Activated T-cell treated with anti-CD3 and anti-CD28 coated beads, Interleukin-2, amount 50 U/mL, for 72 hours (primary cell): ENCODE measurements around the gene MRPL43. TPM values are rescaled to one million over a fixed set of nuclear protein-coding genes. Genes with fewer than 3 reads are reported as not detected.
A peak's percentile ranks its signal among the peaks of the same experiment; 100 is the strongest.

Source experiments
- ATAC-seq, 2 donors: fragments of 150-1000 bp; cut with Tn5 transposase; replicated peaks in 1 of 2; 2 replicates each; pipeline ENCODE4 v1.10.0; 2021; ENCODE audit warnings: moderate library complexity in 2 of 2, mild to moderate bottlenecking in 1 of 2
- DNase-seq, 2 donors: peaks; one replicate each; pipeline ENCODE4 v3.0.0; 2021 to 2022; ENCODE audit warnings: mixed read lengths in 1 of 2
- H3K27ac Mint-ChIP-seq: one replicate; pipeline ENCODE4 v1.8.0; 2022; ENCODE audit warnings: mild to moderate bottlenecking, moderate library complexity, mixed read lengths
- H3K27me3 Mint-ChIP-seq: one replicate; pipeline ENCODE4 v1.8.0; 2022; ENCODE audit warnings: low read depth, mixed read lengths
- H3K36me3 Mint-ChIP-seq, 2 donors: one replicate each; pipeline ENCODE4 v1.8.0; 2022; ENCODE audit warnings: mixed read lengths in 2 of 2, mild to moderate bottlenecking in 1 of 2; ENCODE audit not compliant: insufficient read depth in 2 of 2
- H3K4me1 Mint-ChIP-seq: one replicate; pipeline ENCODE4 v1.8.0; 2022; ENCODE audit warnings: low read depth, mixed read lengths
- H3K4me3 Mint-ChIP-seq, 2 donors: one replicate each; pipeline ENCODE4 v1.8.0; 2022; ENCODE audit warnings: mild to moderate bottlenecking in 2 of 2, mixed read lengths in 2 of 2, moderate library complexity in 2 of 2
- H3K9me3 Mint-ChIP-seq, 2 donors: one replicate each; pipeline ENCODE4 v1.8.0; 2022; ENCODE audit warnings: mixed read lengths in 2 of 2
- total RNA-seq, 2 donors: library from RNA; stranded (reverse); gene quantifications; one replicate each; pipeline ENCODE4 v1.2.3, GENCODE V29; 2022

The MRPL43 gene
- total RNA-seq, 2 donors from 2014 or later = 38.2 to 41.7 TPM

GRCh38 chr10:101028446-101029337 is 41.4 kb upstream of the MRPL43 start:
- peaks cover 7% of the 10 kb centered on the region for H3K27me3 Mint-ChIP-seq
- H3K9me3 Mint-ChIP-seq = no peaks in the 10 kb centered on the region
- ATAC-seq (no peak), DNase-seq (no peak)
- no peak overlapping the region for H3K27ac Mint-ChIP-seq
- H3K4me3 Mint-ChIP-seq = no peak overlapping the region
- no peaks in the 10 kb centered on the region for H3K36me3 Mint-ChIP-seq
- peaks cover 18% of the 10 kb centered on the region for H3K4me1 Mint-ChIP-seq

GRCh38 chr10:101027106-101027720 is 39.9 kb upstream of the MRPL43 start:
- DNase-seq (no peak), ATAC-seq (no peak)
- Mint-ChIP-seq H3K36me3 (no peaks in the 10 kb centered on the region), H3K4me1 (peaks cover 9% of the 10 kb centered on the region), H3K9me3 (no peaks in the 10 kb centered on the region), H3K27ac (no peak overlapping the region), H3K27me3 (peaks cover 7% of the 10 kb centered on the region), H3K4me3 (no peak overlapping the region)

GRCh38 chr10:101022967-101023705 is 35.8 kb upstream of the MRPL43 start:
- peaks cover 6% of the 10 kb centered on the region for H3K4me1 Mint-ChIP-seq
- H3K9me3 Mint-ChIP-seq = no peaks in the 10 kb centered on the region
- no peak overlapping the region for H3K4me3 Mint-ChIP-seq

GRCh38 chr10:101021692-101022251 is 34.5 kb upstream of the MRPL43 start:
- peaks cover 6% of the 10 kb centered on the region for H3K4me1 Mint-ChIP-seq
- ATAC-seq (no peak), DNase-seq (no peak)
- H3K9me3 Mint-ChIP-seq = no peaks in the 10 kb centered on the region
- no peak overlapping the region for H3K4me3 Mint-ChIP-seq
- no peak overlapping the region for H3K27ac Mint-ChIP-seq
- peaks cover 34% of the 10 kb centered on the region for H3K27me3 Mint-ChIP-seq
- H3K36me3 Mint-ChIP-seq = no peaks in the 10 kb centered on the region

More at GRCh38 chr10:101022967-101023705, 35.8 kb upstream of the MRPL43 start:
- ATAC-seq (no peak), DNase-seq (no peak)
- Mint-ChIP-seq H3K36me3 (no peaks in the 10 kb centered on the region), H3K27me3 (peaks cover 21% of the 10 kb centered on the region), H3K27ac (no peak overlapping the region)

- H3K4me1 Mint-ChIP-seq = peaks cover 6% of the 10 kb centered on the region
- no peak for ATAC-seq
Observed at GRCh38 chr10:101021239-101021638, 33.9 kb upstream of the MRPL43 start.

GRCh38 chr10:101020427-101021075 is 33.3 kb upstream of the MRPL43 start:
- no peaks in the 10 kb centered on the region for H3K9me3 Mint-ChIP-seq
- no peak overlapping the region for H3K27ac Mint-ChIP-seq
- H3K36me3 Mint-ChIP-seq = no peaks in the 10 kb centered on the region
- peaks cover 6% of the 10 kb centered on the region for H3K4me1 Mint-ChIP-seq
- no peak overlapping the region for H3K4me3 Mint-ChIP-seq
- DNase-seq (no peak), ATAC-seq (no peak)
- peaks cover 44% of the 10 kb centered on the region for H3K27me3 Mint-ChIP-seq

More at GRCh38 chr10:101021239-101021638, 33.9 kb upstream of the MRPL43 start:
- H3K27ac Mint-ChIP-seq = no peak overlapping the region
- H3K27me3 Mint-ChIP-seq = peaks cover 40% of the 10 kb centered on the region
- no peaks in the 10 kb centered on the region for H3K9me3 Mint-ChIP-seq
- no peaks in the 10 kb centered on the region for H3K36me3 Mint-ChIP-seq
- H3K4me3 Mint-ChIP-seq = no peak overlapping the region
- no peak for DNase-seq

- no peak for ATAC-seq
- H3K36me3 Mint-ChIP-seq = no peaks in the 10 kb centered on the region
- H3K4me3 Mint-ChIP-seq = no peak overlapping the region
- H3K27me3 Mint-ChIP-seq = peaks cover 44% of the 10 kb centered on the region
- H3K4me1 Mint-ChIP-seq = peaks cover 17% of the 10 kb centered on the region
- DNase-seq = no peak
- H3K27ac Mint-ChIP-seq = no peak overlapping the region
- H3K9me3 Mint-ChIP-seq = no peaks in the 10 kb centered on the region
Observed at GRCh38 chr10:101019440-101019703, 32.1 kb upstream of the MRPL43 start.

GRCh38 chr10:101018600-101019439 is 31.5 kb upstream of the MRPL43 start:
- no peaks in the 10 kb centered on the region for H3K36me3 Mint-ChIP-seq
- peak overlapping the region in 1 of 2 donors; percentile 32 for H3K4me3 Mint-ChIP-seq
- peaks cover 22% of the 10 kb centered on the region for H3K4me1 Mint-ChIP-seq
- H3K27me3 Mint-ChIP-seq = peaks cover 44% of the 10 kb centered on the region
- peak; percentile 85 for ATAC-seq
- DNase-seq = peak; percentile 88 to 89
- no peaks in the 10 kb centered on the region for H3K9me3 Mint-ChIP-seq
- no peak overlapping the region for H3K27ac Mint-ChIP-seq

GRCh38 chr10:101018118-101018599 is 30.9 kb upstream of the MRPL43 start:
- Mint-ChIP-seq H3K27me3 (peaks cover 48% of the 10 kb centered on the region), H3K27ac (no peak overlapping the region), H3K9me3 (no peaks in the 10 kb centered on the region), H3K4me3 (peak overlapping the region in 1 of 2 donors; percentile 32), H3K4me1 (peaks cover 26% of the 10 kb centered on the region), H3K36me3 (no peaks in the 10 kb centered on the region)
- no peak for ATAC-seq
- DNase-seq = no peak

GRCh38 chr10:101016814-101017213 is 29.5 kb upstream of the MRPL43 start:
- no peak overlapping the region for H3K4me3 Mint-ChIP-seq
- H3K9me3 Mint-ChIP-seq = no peaks in the 10 kb centered on the region
- no peak for ATAC-seq
- no peaks in the 10 kb centered on the region for H3K36me3 Mint-ChIP-seq
- peaks cover 33% of the 10 kb centered on the region for H3K4me1 Mint-ChIP-seq
- H3K27ac Mint-ChIP-seq = no peak overlapping the region
- no peak for DNase-seq
- H3K27me3 Mint-ChIP-seq = peaks cover 50% of the 10 kb centered on the region

GRCh38 chr10:101015582-101015973 is 28.3 kb upstream of the MRPL43 start:
- H3K4me3 Mint-ChIP-seq = no peak overlapping the region
- peaks cover 33% of the 10 kb centered on the region for H3K4me1 Mint-ChIP-seq
- no peaks in the 10 kb centered on the region for H3K9me3 Mint-ChIP-seq
- H3K36me3 Mint-ChIP-seq = no peaks in the 10 kb centered on the region
- H3K27me3 Mint-ChIP-seq = peaks cover 44% of the 10 kb centered on the region
- H3K27ac Mint-ChIP-seq = no peak overlapping the region
- ATAC-seq = no peak
- DNase-seq = no peak
